HG03159 (cell line): ENCODE results near the gene DYNC1LI1.

Experiments used
- ATAC-seq: cut with Tn5 transposase; IDR thresholded peaks from one replicate; pipeline ENCODE4 v1.9.1; 2021; ENCODE audit warnings: mild to moderate bottlenecking, moderate library complexity; ENCODE audit not compliant: unreplicated experiment

Gene DYNC1LI1

GRCh38 chr3:32570421-32571191 is at the start of gene DYNC1LI1:
TSS of gene DYNC1LI1 (minus strand) at chr3:32570858. CDS start at chr3:32570770, 88 bp downstream.
- peak; percentile 86 for ATAC-seq

GRCh38 chr3:32619395-32619794 is 48.7 kb upstream of the DYNC1LI1 start:
- no peak for ATAC-seq

GRCh38 chr3:32616267-32616962 is 45.8 kb upstream of the DYNC1LI1 start:
- ATAC-seq = no peak

- no peak for ATAC-seq
These were observed 44.3 kb upstream of the DYNC1LI1 start for GRCh38 chr3:32614956-32615355.

- ATAC-seq = no peak
These were observed 42.5 kb upstream of the DYNC1LI1 start for GRCh38 chr3:32613183-32613582.

- ATAC-seq = no peak
These were observed 41.9 kb upstream of the DYNC1LI1 start for GRCh38 chr3:32612547-32612946.

GRCh38 chr3:32607522-32607921 is 36.9 kb upstream of the DYNC1LI1 start:
- ATAC-seq = no peak

- ATAC-seq = no peak
These were observed 36.3 kb upstream of the DYNC1LI1 start for GRCh38 chr3:32606960-32607359.

- ATAC-seq = no peak
These were observed 35.6 kb upstream of the DYNC1LI1 start for GRCh38 chr3:32606277-32606676.

DNA sequence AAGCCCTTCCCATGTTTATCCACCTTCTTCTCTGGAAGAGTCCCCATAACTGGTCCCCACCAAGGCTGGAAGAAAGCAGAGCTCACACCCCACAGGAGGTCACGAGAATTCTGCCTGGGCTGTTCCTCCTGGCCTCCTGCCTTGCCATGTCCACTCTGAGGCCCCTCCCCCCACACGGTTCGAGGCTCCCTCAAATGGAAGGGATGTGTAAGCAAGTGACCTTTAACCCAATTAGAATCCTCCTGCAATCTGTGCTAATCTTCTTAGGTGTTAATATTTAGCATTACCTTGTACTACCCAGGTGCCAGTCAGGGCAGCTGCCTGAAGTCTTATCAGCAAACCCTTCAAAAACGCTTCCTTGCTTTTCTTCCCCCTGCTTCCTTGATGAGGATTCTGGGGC is 32.4 kb upstream of the DYNC1LI1 start:
- ATAC-seq = no peak

GRCh38 chr3:32602206-32602605 is 31.5 kb upstream of the DYNC1LI1 start:
- ATAC-seq = no peak

GRCh38 chr3:32601722-32602121 is 31.1 kb upstream of the DYNC1LI1 start:
- no peak for ATAC-seq

DNA sequence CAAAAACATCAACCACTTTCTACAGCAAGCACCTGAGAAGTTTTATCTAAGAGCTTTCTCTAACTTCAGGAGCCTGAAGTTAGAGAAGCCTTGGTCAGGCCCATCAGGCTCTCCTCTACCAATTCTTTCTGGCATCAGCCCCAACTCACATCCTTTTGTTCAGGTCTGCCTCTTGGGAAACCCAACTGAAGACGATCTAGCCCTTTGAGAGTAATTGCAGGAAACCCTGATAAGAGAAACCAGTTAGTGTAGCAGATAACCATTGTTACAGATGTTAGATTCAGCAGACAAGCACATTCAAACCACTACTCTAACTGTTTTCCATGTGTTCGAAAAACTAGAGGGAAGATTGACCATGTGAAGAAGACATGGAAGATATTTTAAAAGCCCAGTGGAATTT is 27.0 kb upstream of the DYNC1LI1 start:
- ATAC-seq = no peak

GRCh38 chr3:32596909-32597369 is 26.3 kb upstream of the DYNC1LI1 start:
- no peak for ATAC-seq

DNA sequence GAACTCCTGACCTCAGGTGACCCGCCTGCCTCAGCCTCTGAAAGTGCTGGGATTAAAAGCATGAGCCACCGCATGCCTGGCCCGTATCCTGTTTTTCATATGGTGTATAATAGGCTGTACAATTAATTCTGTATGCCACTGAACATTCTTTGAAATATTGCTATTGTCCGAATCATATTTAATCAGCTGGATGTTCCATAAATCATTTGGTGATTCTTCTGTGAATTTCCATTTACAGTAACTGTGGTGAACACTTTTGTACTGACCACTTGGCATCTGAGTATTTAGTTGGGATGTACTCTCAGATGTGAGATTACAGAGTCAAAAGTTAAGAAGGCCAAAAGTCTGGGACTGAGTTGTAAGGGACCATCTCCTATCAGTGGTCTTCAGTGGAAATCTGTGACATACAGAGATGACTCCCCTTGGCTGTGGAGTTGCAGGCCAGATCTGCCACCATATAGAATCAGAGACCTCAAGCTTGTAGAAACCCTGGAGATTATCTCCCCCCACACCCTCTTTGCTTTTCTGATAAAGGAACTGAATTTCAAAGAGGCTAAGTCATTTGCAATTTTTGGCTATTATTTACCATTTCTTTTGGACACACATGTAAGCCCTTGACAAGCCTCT is 25.7 kb upstream of the DYNC1LI1 start:
- no peak for ATAC-seq

DNA sequence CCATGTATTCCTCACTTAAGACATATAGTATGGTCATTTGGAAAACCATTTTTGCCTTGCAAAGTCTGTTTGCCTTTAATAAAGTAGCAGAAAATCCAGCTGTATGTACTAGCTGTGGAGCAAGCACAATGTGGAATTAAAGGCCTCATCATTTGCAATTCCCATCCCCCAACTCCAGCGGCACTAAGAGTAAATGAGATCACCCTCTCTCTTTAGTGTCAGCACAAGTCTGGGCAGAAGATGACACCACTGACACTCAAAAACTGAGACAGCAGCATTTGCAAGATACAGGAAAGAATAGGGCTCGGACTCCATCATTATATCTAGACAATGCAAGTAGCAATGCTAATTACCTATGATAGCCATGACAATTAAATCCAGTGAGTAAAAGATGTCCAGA is 24.7 kb upstream of the DYNC1LI1 start:
- no peak for ATAC-seq

- ATAC-seq = no peak
These were observed 23.4 kb upstream of the DYNC1LI1 start for GRCh38 chr3:32593903-32594525.

GRCh38 chr3:32592696-32593353 is 22.2 kb upstream of the DYNC1LI1 start:
- no peak for ATAC-seq

DNA sequence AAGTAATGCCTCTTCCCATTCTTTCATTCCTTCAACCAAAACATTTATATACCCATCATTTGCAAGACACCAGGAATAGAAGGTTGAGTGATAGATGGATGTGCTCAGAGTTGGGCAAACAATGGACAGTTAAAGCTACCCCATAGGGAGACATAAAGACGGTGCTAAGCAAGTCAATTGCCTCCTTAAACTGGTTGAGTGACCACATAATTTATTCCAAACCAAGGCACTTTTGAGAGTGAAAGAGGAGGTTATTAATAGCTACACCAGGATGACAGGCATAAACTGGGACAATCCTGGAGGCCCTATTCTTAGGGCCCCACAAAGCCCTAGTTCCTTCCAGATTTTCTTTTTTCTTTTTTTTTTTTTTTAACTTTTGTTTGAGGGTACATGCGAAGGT is 21.4 kb upstream of the DYNC1LI1 start:
- ATAC-seq = no peak

DNA sequence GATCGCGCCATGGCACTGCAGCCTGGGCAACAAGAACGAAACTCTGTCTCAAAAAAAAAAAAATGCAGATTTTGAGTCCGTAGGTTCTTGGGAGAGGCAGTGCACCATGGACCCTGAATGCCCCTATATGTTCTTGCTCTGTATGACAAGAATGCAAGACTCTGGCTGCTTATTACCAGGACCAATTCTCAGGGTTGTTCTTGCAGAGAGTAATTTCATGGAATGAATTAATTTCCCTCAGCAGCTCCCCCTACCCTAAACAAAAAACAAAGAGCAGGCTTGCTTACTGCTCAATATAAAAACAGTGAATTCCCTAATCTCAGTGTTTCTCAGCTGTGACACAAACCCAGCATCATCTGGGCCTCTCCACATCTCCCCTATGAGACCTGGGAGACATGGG is 20.5 kb upstream of the DYNC1LI1 start:
- no peak for ATAC-seq

GRCh38 chr3:32586356-32586755 is 15.7 kb upstream of the DYNC1LI1 start:
- ATAC-seq = no peak
